ENCODE measurements around the gene PARN.

DNA sequence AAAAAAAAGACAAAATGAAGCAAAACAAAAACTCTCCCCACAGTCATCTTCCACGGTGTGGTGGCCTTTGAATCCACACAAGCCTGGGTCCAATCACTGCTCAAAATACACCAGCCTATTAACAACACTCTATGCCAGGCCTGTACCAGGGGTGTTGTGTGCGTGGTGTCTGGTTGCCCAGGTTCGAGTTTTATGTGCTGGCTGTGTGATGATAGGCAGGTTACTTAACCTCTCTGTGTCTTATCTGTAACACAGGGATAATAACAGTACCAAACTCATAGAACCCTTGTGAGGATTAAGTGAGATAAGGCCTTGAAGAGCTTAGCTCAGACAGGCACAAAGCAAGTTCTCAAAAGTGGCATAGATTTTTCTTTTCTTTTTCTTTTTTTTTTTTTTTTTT lies 235.2 kb downstream of the PARN start:
- TF ChIP-seq POLR2AphosphoS5 (IDR thresholded peaks at IDR 0.05) (no peak), POLR2A (IDR thresholded peaks at IDR 0.05) (no peak)
- TF ChIP-seq, protein P1, sequence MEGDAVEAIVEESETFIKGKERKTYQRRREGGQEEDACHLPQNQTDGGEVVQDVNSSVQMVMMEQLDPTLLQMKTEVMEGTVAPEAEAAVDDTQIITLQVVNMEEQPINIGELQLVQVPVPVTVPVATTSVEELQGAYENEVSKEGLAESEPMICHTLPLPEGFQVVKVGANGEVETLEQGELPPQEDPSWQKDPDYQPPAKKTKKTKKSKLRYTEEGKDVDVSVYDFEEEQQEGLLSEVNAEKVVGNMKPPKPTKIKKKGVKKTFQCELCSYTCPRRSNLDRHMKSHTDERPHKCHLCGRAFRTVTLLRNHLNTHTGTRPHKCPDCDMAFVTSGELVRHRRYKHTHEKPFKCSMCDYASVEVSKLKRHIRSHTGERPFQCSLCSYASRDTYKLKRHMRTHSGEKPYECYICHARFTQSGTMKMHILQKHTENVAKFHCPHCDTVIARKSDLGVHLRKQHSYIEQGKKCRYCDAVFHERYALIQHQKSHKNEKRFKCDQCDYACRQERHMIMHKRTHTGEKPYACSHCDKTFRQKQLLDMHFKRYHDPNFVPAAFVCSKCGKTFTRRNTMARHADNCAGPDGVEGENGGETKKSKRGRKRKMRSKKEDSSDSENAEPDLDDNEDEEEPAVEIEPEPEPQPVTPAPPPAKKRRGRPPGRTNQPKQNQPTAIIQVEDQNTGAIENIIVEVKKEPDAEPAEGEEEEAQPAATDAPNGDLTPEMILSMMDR (IDR thresholded peaks at IDR 0.05), result no peak

Data from sigmoid colon (tissue), 4 donors.